Uterus (tissue), 2 donors: ENCODE measurements around the gene URB1.

Experiments
- CTCF ChIP-seq, 4 experiments: fragments of 200-600 bp in 2 of 4; fragments of 450-650 bp in 2 of 4; sonication (generic) in 2 of 4; IDR thresholded peaks; one replicate each; pipeline ENCODE4 v1.5.1; 2016 to 2019; ENCODE audit warnings: antibody characterized with exemption in 4 of 4, mild to moderate bottlenecking in 2 of 4, moderate library complexity in 1 of 4
- POLR2A ChIP-seq, 2 donors: fragments of 450-650 bp; IDR thresholded peaks; one replicate each; pipeline ENCODE4 v1.6.1; 2016; ENCODE audit warnings: antibody characterized with exemption in 2 of 2, mild to moderate bottlenecking in 1 of 2, moderate library complexity in 1 of 2

- TF ChIP-seq CTCF (IDR thresholded peaks at IDR 0.05) = no peak
- no peak for TF ChIP-seq POLR2A (IDR thresholded peaks at IDR 0.05)
Measured at GRCh38 chr21:32368386-32368785, 24.4 kb downstream of the URB1 start.
